Left colon (tissue), 2 donors: ENCODE results near the gene VIPR1. TPM values are rescaled to one million over a fixed set of nuclear protein-coding genes. Genes with fewer than 3 reads are reported as not detected.
"Not testable (repeated sequence)": the region's sequence is repeated elsewhere in the genome, so short reads cannot be mapped to it uniquely, and the experiment has no call there.

Experiments
- ATAC-seq: fragments of 200-7000 bp; cut with Tn5 transposase; one replicate; pipeline ENCODE4 v1.9.1; 2020; ENCODE audit warnings: mild to moderate bottlenecking, moderate library complexity
- DNase-seq, 2 donors: peaks; one replicate each; pipeline ENCODE4 v3.0.0-alpha.2; 2020
- intact Hi-C, 2 donors: fragments of 100-400 bp; cut with DNase I in 1 of 2; cut with micrococcal nuclease in 1 of 2; formaldehyde crosslinking; loops; one replicate each; pipeline versions ENCODE4 v1.11.2 to v1.14.0; 2022; cut with DNase I, micrococcal nuclease
- total RNA-seq, 2 donors: library from RNA; stranded (reverse); fragmentation: NEBNext Ultra II Directional; extraction: Animal tissue kit (Norgen Biotek cat#: 25700); gene quantifications; one replicate each; pipeline ENCODE4 v1.2.1, GENCODE V29; 2021
- donor health status: DM: no; HTN: no; CAD: no.
- donor health status: DM: yes; HTN: yes; CAD: no.

VIPR1 gene
- total RNA-seq, 2 donors from 2014 or later = 128 to 137 TPM

GRCh38 chr3:42549131-42549530 is 46.7 kb downstream of the VIPR1 start:
- intact Hi-C loops = loop anchor here in 1 of 2 donors (10.0 kb wide), 1 partner anchor 314 kb away; no protein-coding TSS in a partner anchor
- no peak for ATAC-seq
- no peak for DNase-seq

- ATAC-seq = no peak
- intact Hi-C loops = no loop called here
Measured at GRCh38 chr3:42550250-42550649, 47.8 kb downstream of the VIPR1 start.

GRCh38 chr3:42552830-42553229 is 50.4 kb downstream of the VIPR1 start:
- ATAC-seq = no peak
- DNase-seq = no peak
- intact Hi-C loops = no loop called here

More at GRCh38 chr3:42550250-42550649, 47.8 kb downstream of the VIPR1 start:
- no peak for DNase-seq

GRCh38 chr3:42556089-42556632 is 53.7 kb downstream of the VIPR1 start:
- ATAC-seq (peak; percentile 22), DNase-seq (no peak)
- intact Hi-C loops = no loop called here

- DNase-seq, intact Hi-C loops, ATAC-seq: not testable (repeated sequence)
Measured at GRCh38 chr3:42556817-42557216, 54.4 kb downstream of the VIPR1 start.

GRCh38 chr3:42557854-42558253 is 55.4 kb downstream of the VIPR1 start:
- DNase-seq = no peak
- peak; percentile 36 for ATAC-seq
- intact Hi-C loops = no loop called here

GRCh38 chr3:42562047-42562907 is 59.8 kb downstream of the VIPR1 start:
- intact Hi-C loops = no loop called here
- ATAC-seq (no peak), DNase-seq (no peak)

GRCh38 chr3:42569593-42570142 is 67.2 kb downstream of the VIPR1 start:
- no peak for ATAC-seq
- intact Hi-C loops = no loop called here

GRCh38 chr3:42572278-42572677 is 69.8 kb downstream of the VIPR1 start:
- intact Hi-C loops = no loop called here
- ATAC-seq = peak; percentile 78
- DNase-seq = no peak

More at GRCh38 chr3:42569593-42570142, 67.2 kb downstream of the VIPR1 start:
- no peak for DNase-seq

GRCh38 chr3:42575137-42575741 is 72.8 kb downstream of the VIPR1 start:
- DNase-seq (no peak), ATAC-seq (no peak)
- intact Hi-C loops = no loop called here

- intact Hi-C loops = no loop called here
- ATAC-seq (no peak), DNase-seq (no peak)
Measured at GRCh38 chr3:42578054-42578453, 75.6 kb downstream of the VIPR1 start.

GRCh38 chr3:42579346-42579745 is 76.9 kb downstream of the VIPR1 start:
- DNase-seq, ATAC-seq, intact Hi-C loops: not testable (repeated sequence)

- intact Hi-C loops = no loop called here
- no peak for ATAC-seq
- DNase-seq = no peak
Measured at GRCh38 chr3:42581400-42581708, 78.9 kb downstream of the VIPR1 start.

- intact Hi-C loops = no loop called here
- DNase-seq = peak; percentile 92 to 95
- ATAC-seq = peak; percentile 92
Measured at GRCh38 chr3:42581709-42582473, 79.4 kb downstream of the VIPR1 start, which contains the start of gene SEC22C. Gene SEC22C, minus strand, starts transcription at chr3:42581967. Its CDS starts 12,921 bp downstream, at chr3:42569046.

GRCh38 chr3:42582474-42583070 is 80.1 kb downstream of the VIPR1 start:
- ATAC-seq = no peak
- intact Hi-C loops = no loop called here
- DNase-seq = no peak
